Measurements from ENCODE around the gene CDC26. TPM values are rescaled to one million over a fixed set of nuclear protein-coding genes. Genes with fewer than 3 reads are reported as not detected.
A peak's percentile ranks its signal among the peaks of the same experiment; 100 is the strongest.

Gene CDC26
- total RNA-seq, 1 donor from 2014 or later, result 27.7 TPM

DNA sequence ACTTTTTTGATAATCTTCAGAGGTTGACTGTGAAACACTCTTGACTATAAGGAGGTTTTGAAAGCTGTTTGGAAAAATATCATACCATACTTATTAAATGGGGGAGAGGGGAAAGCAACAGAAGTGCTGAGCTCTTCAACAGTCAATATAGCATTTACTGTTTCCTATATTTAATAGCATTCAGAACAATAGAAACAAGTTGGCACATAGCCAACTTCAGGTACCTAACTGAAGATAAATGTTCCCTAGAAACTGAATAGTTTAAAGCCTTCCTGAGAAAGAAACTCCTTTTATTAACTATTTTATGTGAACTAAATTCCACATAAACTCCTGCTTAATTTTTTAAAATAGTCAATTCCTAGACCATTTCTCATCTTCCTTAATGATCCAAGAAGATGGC, 27.7 kb downstream of the CDC26 start:
- H3K4me1 Mint-ChIP-seq, result peaks cover 9% of the 10 kb centered on the region
- H3K27me3 Mint-ChIP-seq (ENCODE audit: low read depth), result no peaks in the 10 kb centered on the region
- peaks cover 7% of the 10 kb centered on the region for H3K9me3 Mint-ChIP-seq
- H3K4me3 Mint-ChIP-seq, result no peak overlapping the region
- TF ChIP-seq, protein P1, sequence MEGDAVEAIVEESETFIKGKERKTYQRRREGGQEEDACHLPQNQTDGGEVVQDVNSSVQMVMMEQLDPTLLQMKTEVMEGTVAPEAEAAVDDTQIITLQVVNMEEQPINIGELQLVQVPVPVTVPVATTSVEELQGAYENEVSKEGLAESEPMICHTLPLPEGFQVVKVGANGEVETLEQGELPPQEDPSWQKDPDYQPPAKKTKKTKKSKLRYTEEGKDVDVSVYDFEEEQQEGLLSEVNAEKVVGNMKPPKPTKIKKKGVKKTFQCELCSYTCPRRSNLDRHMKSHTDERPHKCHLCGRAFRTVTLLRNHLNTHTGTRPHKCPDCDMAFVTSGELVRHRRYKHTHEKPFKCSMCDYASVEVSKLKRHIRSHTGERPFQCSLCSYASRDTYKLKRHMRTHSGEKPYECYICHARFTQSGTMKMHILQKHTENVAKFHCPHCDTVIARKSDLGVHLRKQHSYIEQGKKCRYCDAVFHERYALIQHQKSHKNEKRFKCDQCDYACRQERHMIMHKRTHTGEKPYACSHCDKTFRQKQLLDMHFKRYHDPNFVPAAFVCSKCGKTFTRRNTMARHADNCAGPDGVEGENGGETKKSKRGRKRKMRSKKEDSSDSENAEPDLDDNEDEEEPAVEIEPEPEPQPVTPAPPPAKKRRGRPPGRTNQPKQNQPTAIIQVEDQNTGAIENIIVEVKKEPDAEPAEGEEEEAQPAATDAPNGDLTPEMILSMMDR (IDR thresholded peaks at IDR 0.05; ENCODE audit: unreplicated experiment), result no peak
- no peak for DNase-seq (ENCODE audit: low spot score in 2 of 2, unreplicated experiment in 2 of 2)
- H3K36me3 Mint-ChIP-seq, result peaks cover 10% of the 10 kb centered on the region
- H3K27ac Mint-ChIP-seq, result no peak overlapping the region

DNA sequence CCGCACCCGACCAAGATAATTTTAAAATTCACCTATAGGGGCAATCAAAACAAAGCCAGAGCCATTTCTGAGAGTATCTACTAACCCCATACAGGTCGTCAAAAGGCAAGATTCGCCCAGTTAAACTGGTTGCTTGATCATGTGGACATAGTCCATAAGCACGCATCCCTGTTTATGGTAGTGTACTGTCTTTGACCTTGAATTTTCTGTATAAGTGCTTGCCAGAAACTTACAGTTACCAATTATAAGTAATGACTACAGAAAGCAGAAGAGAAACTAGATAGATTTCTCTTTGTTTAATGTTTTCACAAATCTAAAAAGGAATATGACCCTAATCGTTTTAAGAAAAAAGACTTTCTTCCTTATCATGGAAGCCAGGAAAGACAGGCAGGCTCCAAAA, 28.4 kb downstream of the CDC26 start:
- no peak overlapping the region for H3K27ac Mint-ChIP-seq
- DNase-seq (ENCODE audit: low spot score in 2 of 2, unreplicated experiment in 2 of 2), result no peak
- TF ChIP-seq, protein P1 (IDR thresholded peaks at IDR 0.05; ENCODE audit: unreplicated experiment), result no peak
- H3K4me1 Mint-ChIP-seq, result peaks cover 9% of the 10 kb centered on the region
- H3K9me3 Mint-ChIP-seq, result peaks cover 7% of the 10 kb centered on the region
- no peaks in the 10 kb centered on the region for H3K27me3 Mint-ChIP-seq (ENCODE audit: low read depth)
- H3K4me3 Mint-ChIP-seq, result no peak overlapping the region
- H3K36me3 Mint-ChIP-seq, result peaks cover 10% of the 10 kb centered on the region

DNA sequence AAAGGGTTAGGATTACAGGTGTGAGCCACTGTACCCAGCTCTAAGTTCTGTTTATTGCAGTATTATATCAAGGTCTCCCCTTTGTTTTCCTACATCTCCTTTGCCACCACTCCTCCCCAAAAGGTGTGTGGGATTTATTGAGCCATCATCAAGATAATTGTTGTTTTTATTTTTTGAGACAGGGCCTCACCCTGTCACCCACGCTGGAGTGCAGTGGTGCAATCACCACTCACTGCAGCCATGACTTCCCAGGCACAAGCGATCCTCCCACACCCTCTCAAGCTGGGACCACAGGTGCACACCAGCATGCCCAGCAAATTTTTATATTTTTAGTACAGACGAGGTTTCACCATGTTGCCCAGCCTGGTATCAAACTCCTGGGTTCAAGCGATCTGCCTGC, 29.5 kb downstream of the CDC26 start:
- peaks cover 14% of the 10 kb centered on the region for H3K4me1 Mint-ChIP-seq
- no peaks in the 10 kb centered on the region for H3K27me3 Mint-ChIP-seq (ENCODE audit: low read depth)
- TF ChIP-seq, protein P1 (IDR thresholded peaks at IDR 0.05; ENCODE audit: unreplicated experiment), result no peak
- H3K36me3 Mint-ChIP-seq, result peaks cover 8% of the 10 kb centered on the region
- peaks cover 5% of the 10 kb centered on the region for H3K9me3 Mint-ChIP-seq
- no peak for DNase-seq (ENCODE audit: low spot score in 2 of 2, unreplicated experiment in 2 of 2)
- no peak overlapping the region for H3K27ac Mint-ChIP-seq
- no peak overlapping the region for H3K4me3 Mint-ChIP-seq

DNA sequence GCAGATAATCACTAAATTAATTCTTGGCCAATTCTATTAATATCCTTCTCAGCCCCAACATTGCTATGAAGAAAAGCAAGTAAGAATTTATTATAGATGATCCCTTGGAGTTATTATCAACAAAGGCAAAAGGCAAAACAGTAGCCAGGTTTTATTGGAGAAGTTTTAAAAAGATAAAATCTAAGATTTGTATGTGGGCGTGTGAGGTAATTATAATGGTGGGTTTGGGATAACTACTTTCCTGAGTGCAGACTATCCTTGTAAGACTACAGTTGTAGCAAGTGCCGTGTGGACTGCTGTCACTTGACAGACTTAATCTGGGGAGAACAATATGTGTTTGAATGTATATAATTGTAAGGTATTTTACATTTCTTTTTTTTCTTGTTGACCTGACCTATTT, 30.8 kb downstream of the CDC26 start:
- Mint-ChIP-seq H3K27me3 (ENCODE audit: low read depth) (no peaks in the 10 kb centered on the region), H3K27ac (no peak overlapping the region), H3K4me1 (peaks cover 22% of the 10 kb centered on the region), H3K9me3 (peaks cover 5% of the 10 kb centered on the region), H3K36me3 (peaks cover 4% of the 10 kb centered on the region), H3K4me3 (no peak overlapping the region)
- TF ChIP-seq, protein P1 (IDR thresholded peaks at IDR 0.05; ENCODE audit: unreplicated experiment), result no peak
- DNase-seq (ENCODE audit: low spot score in 2 of 2, unreplicated experiment in 2 of 2), result no peak

DNA sequence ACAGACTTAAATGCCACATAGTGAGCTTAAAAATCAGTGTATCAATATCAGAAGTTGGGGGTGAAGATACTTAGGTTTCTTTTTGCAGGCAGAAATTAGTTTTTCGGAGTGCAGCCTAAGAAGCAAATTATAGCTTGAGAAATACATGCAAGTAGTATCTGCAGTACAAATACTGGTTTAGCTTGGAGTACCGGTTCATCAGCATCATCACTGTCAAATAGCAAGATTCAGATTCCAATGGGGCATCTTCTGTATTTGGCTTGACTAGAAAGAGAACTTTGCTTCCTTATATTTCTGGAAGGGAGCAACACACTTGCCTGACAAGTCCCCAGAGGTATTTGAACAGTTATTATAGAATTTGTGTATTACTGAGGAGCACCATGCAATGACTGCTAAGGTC, 34.2 kb downstream of the CDC26 start:
- no peak overlapping the region for H3K4me3 Mint-ChIP-seq
- no peaks in the 10 kb centered on the region for H3K36me3 Mint-ChIP-seq
- H3K9me3 Mint-ChIP-seq, result no peaks in the 10 kb centered on the region
- H3K4me1 Mint-ChIP-seq, result peaks cover 21% of the 10 kb centered on the region
- H3K27ac Mint-ChIP-seq, result peak overlapping the region; percentile 14
- H3K27me3 Mint-ChIP-seq (ENCODE audit: low read depth), result no peaks in the 10 kb centered on the region
- TF ChIP-seq, protein P1 (IDR thresholded peaks at IDR 0.05; ENCODE audit: unreplicated experiment), result no peak
- no peak for DNase-seq (ENCODE audit: low spot score in 2 of 2, unreplicated experiment in 2 of 2)

DNA sequence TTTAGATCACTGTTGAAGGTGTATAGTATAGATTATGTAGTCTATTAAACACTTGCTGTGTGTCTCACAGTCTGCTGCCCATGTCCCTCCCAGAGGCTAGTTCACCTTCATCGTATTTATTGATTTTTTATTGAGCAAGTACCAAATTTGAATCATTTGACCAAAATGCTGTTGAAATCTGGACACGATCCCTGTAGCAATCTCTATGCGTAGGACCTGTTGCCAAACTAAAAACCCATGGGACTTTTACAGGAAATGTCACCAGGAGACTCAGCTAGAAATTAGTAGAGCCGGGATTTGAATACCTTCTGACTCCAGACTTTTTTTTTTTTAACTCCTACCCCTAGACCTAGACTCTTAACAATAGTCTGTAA, 36.5 kb downstream of the CDC26 start:
- Mint-ChIP-seq H3K27me3 (ENCODE audit: low read depth) (no peaks in the 10 kb centered on the region), H3K4me1 (peaks cover 13% of the 10 kb centered on the region), H3K27ac (no peak overlapping the region), H3K36me3 (no peaks in the 10 kb centered on the region), H3K4me3 (no peak overlapping the region), H3K9me3 (no peaks in the 10 kb centered on the region)
- TF ChIP-seq, protein P1 (IDR thresholded peaks at IDR 0.05; ENCODE audit: unreplicated experiment), result no peak
- DNase-seq (ENCODE audit: low spot score in 2 of 2, unreplicated experiment in 2 of 2), result no peak

Measured in mesothelial cell of epicardium (in vitro differentiated cells).